ENCODE measurements around the gene LMAN1. TPM values are rescaled to one million over a fixed set of nuclear protein-coding genes. Genes with fewer than 3 reads are reported as not detected.

The LMAN1 gene
- total RNA-seq, 1 donor from 2014 or later = 78.2 TPM

DNA sequence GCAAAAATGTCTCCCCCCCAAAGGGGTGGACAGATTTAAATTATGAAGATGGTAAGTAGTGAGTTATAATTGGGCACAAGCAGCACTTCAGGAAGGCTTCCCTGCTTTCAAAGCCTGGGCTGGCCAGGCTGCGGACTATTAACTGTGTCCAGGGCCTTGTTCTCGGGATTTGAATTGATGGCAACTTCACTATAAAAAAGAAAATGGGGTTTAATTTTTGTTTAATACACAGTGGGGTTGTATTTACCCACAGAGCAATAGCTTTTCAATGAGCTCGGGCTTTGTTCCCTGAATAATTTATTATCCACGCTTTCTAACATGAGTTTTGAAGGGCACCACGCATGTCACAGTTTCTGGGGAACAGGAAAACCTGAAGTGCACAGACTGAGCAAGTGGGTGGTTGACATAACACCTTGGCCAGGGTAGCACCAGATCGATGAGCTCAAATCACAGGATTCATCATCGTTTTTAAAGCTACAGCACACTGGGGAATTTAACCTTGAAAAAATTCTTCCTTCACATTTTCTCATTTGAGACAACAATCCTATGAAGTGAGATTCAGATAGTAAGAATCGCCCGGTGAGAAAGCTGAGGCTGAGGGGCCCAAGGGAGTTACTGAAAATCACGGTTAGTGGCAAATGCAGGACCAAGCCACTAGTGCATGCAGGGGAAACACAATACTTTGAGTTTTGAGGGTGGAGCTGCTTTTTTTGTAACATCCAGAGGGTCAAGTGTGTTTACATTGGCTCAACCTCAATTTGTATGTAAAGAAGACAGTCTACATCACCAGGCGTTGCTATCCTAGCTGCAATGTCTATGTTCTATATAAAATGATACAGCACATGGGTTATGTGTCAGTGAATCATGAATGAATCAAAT is 28.9 kb upstream of the LMAN1 start:
- no peak overlapping the region for H3K4me3 ChIP-seq (ENCODE audit: low read depth, low read length)
- TF ChIP-seq, protein P1, sequence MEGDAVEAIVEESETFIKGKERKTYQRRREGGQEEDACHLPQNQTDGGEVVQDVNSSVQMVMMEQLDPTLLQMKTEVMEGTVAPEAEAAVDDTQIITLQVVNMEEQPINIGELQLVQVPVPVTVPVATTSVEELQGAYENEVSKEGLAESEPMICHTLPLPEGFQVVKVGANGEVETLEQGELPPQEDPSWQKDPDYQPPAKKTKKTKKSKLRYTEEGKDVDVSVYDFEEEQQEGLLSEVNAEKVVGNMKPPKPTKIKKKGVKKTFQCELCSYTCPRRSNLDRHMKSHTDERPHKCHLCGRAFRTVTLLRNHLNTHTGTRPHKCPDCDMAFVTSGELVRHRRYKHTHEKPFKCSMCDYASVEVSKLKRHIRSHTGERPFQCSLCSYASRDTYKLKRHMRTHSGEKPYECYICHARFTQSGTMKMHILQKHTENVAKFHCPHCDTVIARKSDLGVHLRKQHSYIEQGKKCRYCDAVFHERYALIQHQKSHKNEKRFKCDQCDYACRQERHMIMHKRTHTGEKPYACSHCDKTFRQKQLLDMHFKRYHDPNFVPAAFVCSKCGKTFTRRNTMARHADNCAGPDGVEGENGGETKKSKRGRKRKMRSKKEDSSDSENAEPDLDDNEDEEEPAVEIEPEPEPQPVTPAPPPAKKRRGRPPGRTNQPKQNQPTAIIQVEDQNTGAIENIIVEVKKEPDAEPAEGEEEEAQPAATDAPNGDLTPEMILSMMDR (conservative IDR thresholded peaks at IDR 0.05; ENCODE audit: low read depth, low read length) = no peak
- no peak for DNase-seq (ENCODE audit: low read depth)

DNA sequence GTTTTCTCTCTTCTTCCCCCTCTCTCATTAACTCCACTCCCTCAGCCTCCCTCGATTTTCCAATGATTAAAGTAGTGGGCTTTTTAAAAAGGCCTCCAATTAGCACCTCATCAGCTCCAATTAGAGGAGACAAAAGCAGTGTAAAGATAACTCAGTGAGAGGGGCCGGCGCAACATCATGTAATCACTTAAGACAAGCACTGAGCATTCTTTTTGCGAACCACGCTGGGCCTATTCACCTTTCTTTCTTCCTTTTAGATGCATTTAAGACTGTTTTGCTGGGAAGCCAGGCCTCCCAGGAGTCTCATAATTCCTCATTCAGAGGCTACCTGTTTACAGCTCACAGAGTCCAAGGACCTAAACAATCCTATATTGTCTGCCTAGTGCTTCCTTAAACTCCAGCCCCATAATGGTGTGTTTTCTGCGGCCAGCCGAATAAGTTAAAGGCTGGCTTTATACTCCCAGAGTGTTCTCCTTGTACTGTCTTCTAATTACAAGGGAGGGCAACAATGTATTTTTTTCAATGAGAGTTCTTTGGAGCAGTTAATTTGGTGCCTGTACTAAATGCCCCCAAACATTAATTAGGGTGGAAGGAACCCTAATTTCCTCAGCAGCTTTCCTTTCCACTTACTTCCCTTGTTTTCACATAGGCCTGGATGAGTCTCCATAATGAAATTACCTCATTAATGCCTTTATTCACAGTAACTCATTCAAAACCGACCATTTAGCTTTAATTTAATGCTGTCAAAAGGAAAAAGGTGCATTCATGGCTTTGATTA is 28.0 kb upstream of the LMAN1 start:
- no peak overlapping the region for H3K4me3 ChIP-seq (ENCODE audit: low read depth, low read length)
- DNase-seq (ENCODE audit: low read depth) = no peak
- TF ChIP-seq, protein P1 (conservative IDR thresholded peaks at IDR 0.05; ENCODE audit: low read depth, low read length) = no peak

DNA sequence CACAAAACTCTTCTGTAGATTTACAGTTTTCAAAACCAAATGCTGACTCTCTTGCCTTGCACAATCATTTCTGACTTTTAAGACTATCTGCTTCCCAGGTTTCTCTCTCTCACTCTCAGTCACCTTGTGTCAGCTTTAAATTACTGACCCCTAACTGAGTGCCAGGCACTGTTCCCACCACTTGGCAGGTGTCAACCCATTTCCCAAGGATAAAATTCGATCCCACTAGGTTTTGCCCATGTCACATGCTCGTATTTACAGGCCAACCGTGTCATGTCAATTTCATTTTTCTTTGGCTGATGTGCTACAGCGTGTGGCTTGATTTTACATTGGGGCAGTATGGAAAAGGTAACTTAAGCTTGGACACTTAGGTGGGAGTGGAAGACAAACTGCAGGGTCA is 26.1 kb upstream of the LMAN1 start:
- no peak overlapping the region for H3K4me3 ChIP-seq (ENCODE audit: low read depth, low read length)
- DNase-seq (ENCODE audit: low read depth) = no peak
- TF ChIP-seq, protein P1 (conservative IDR thresholded peaks at IDR 0.05; ENCODE audit: low read depth, low read length) = no peak

DNA sequence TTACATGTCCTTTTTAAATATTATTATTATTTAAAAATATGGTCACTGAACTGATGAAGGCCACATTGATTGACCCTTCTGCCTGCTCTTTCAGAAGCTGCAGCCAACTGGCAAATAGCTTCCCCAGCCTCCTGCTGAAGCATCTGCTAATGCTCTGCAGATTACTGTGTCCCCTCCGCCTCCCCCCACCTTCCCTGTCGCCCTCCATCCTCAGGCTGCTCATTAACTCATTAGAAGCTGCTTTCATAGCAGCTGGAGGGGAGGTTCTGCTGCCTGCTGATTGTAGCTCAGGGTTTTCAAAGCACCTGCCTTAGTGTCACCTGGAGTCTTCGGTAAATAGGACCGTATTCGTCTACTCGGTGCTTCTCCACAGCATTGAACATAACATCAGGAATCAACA is 24.8 kb upstream of the LMAN1 start:
- TF ChIP-seq, protein P1 (conservative IDR thresholded peaks at IDR 0.05; ENCODE audit: low read depth, low read length) = no peak

DNA sequence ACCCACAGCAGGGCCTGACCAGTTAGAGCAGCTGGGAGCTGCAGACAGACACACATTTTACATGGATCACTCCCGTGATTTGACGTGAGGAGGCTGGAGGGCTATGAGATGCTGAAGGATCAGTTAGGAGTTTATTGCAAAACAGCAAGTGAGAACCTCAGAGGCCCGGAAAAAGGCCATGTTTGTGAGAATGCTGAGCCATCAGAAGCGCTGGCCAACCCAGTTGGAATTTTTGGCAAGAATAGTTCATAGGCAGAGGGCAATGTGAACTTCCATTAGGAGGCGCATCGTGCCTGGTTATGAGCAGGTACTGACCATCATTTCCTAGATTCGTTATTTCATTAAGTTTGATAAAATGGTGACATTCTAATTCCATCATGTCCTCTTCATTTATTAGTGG is 23.3 kb upstream of the LMAN1 start:
- TF ChIP-seq, protein P1 (conservative IDR thresholded peaks at IDR 0.05; ENCODE audit: low read depth, low read length) = no peak
- DNase-seq (ENCODE audit: low read depth) = no peak
- H3K4me3 ChIP-seq (ENCODE audit: low read depth, low read length) = no peak overlapping the region

More for the DNA sequence above, 24.8 kb upstream of the LMAN1 start:
- DNase-seq (ENCODE audit: low read depth) = no peak
- H3K4me3 ChIP-seq (ENCODE audit: low read depth, low read length) = no peak overlapping the region

DNA sequence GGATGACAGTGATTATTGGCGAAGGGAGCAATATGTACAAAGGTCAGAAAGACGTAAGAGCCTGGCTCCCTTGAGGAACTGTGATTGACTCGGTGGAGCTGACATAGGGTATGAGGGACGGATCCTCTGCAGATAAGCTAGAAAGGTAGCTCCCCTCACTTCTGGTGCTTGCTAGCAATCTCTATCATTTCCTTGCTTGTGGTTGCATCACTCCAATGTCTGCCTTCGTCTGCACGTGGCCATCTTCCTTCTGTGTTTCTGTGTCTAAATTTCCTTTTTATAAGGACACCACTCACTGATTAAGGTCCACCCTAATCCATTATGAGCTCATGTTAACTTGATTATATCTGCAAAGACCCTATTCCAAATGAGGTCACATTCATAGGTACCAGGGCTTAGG is 22.9 kb upstream of the LMAN1 start:
- H3K4me3 ChIP-seq (ENCODE audit: low read depth, low read length) = no peak overlapping the region

More for the DNA sequence above, 22.9 kb upstream of the LMAN1 start:
- TF ChIP-seq, protein P1 (conservative IDR thresholded peaks at IDR 0.05; ENCODE audit: low read depth, low read length) = no peak
- DNase-seq (ENCODE audit: low read depth) = no peak

Measured in epithelial cell of proximal tubule (primary cell).